ENCODE measurements around the gene ODAM.
"Not testable (repeated sequence)": the region's sequence is repeated elsewhere in the genome, so short reads cannot be mapped to it uniquely, and the experiment has no call there.

ODAM gene

GRCh38 chr4:70221818-70222217, 26.3 kb downstream of the ODAM start:
- not testable (repeated sequence) for DNase-seq (ENCODE audit: low spot score)

- DNase-seq (ENCODE audit: low spot score): no peak
Observed at GRCh38 chr4:70225824-70226223, 30.3 kb downstream of the ODAM start, which contains the start of gene FDCSP. Gene FDCSP (plus strand): TSS chr4:70226124. CDS start chr4:70231195, 5,071 bp downstream.

GRCh38 chr4:70236125-70236524, 40.6 kb downstream of the ODAM start:
- DNase-seq (ENCODE audit: low spot score): no peak

- DNase-seq (ENCODE audit: low spot score): no peak
Observed at GRCh38 chr4:70239131-70239883, 43.8 kb downstream of the ODAM start.

GRCh38 chr4:70239884-70240591, 44.5 kb downstream of the ODAM start:
- DNase-seq (ENCODE audit: low spot score): no peak

GRCh38 chr4:70242297-70242696, 46.8 kb downstream of the ODAM start, which contains the start of gene CSN3:
Gene CSN3 (plus strand): TSS chr4:70242597. CDS start chr4:70244820, 2,223 bp downstream.
- not testable (repeated sequence) for DNase-seq (ENCODE audit: low spot score)

GRCh38 chr4:70243091-70243490, 47.6 kb downstream of the ODAM start:
- DNase-seq (ENCODE audit: low spot score): no peak

- no peak for DNase-seq (ENCODE audit: low spot score)
Observed at GRCh38 chr4:70251250-70251944, 55.9 kb downstream of the ODAM start.

- DNase-seq (ENCODE audit: low spot score): no peak
Observed at GRCh38 chr4:70251945-70252277, 56.4 kb downstream of the ODAM start.

All from germinal center (tissue), 1 donor.